PC-3 (cell line): ENCODE measurements around the gene AIRE. TPM values are rescaled to one million over a fixed set of nuclear protein-coding genes. Genes with fewer than 3 reads are reported as not detected.

ENCODE experiments used
- ATAC-seq: fragments of 200-7000 bp; cut with Tn5 transposase; 2 replicates; pipeline ENCODE4 v1.9.1; 2020; ENCODE audit warnings: mild to moderate bottlenecking, moderate library complexity
- BruUV-seq: library from RNA; stranded (reverse); fragments of 400-500 nt; replicated peaks from 2 replicates; lab custom pipeline; 2021; lab: Mats Ljungman, UMichigan
- CTCF ChIA-PET: fragments of 300-600 bp; sonication (Branson Sonifier 250); formaldehyde crosslinking; loops from one replicate; lab custom pipeline; 2022; ENCODE audit warnings: antibody characterized with exemption; lab: Charles Lee
- POLR2A ChIA-PET: fragments of 300-600 bp; sonication (Branson Sonifier 250); formaldehyde crosslinking; loops from one replicate; lab custom pipeline; 2022; ENCODE audit warnings: antibody characterized with exemption; ENCODE audit not compliant: unreplicated experiment; lab: Charles Lee
- DNase-seq: peaks from one replicate; pipeline ENCODE4 v3.0.0-alpha.2; 2015
- H2AFZ ChIP-seq: fragments of 300-600 bp; sonication (generic); 2 replicates; pipeline ENCODE4 v1.6.0; 2016; ENCODE audit warnings: antibody characterized with exemption, low read length
- H3F3A ChIP-seq: fragments of 300-600 bp; sonication (generic); one replicate; pipeline ENCODE4 v1.6.0; 2017; ENCODE audit warnings: antibody characterized with exemption, low read length, control low read depth, mild to moderate bottlenecking; ENCODE audit not compliant: unreplicated experiment
- H3K27ac ChIP-seq: fragments of 300-600 bp; sonication (generic); 2 replicates; pipeline ENCODE4 v1.5.1; 2016; ENCODE audit warnings: mild to moderate bottlenecking, low read length
- H3K27me3 ChIP-seq: fragments of 300-600 bp; sonication (generic); 2 replicates; pipeline ENCODE4 v1.6.1; 2016; ENCODE audit warnings: low read length, mixed read lengths
- H3K36me3 ChIP-seq: fragments of 300-600 bp; sonication (generic); 2 replicates; pipeline ENCODE4 v1.6.1; 2016; ENCODE audit warnings: low read depth, mixed run types, low read length, mixed read lengths
- H3K4me1 ChIP-seq: fragments of 300-600 bp; sonication (generic); 2 replicates; pipeline ENCODE4 v1.5.1; 2016; ENCODE audit warnings: low read length; ENCODE audit not compliant: insufficient read depth
- H3K4me2 ChIP-seq: fragments of 300-600 bp; sonication (generic); 2 replicates; pipeline ENCODE4 v1.6.0; 2016; ENCODE audit warnings: low read length
- H3K4me3 ChIP-seq: fragments of 300-600 bp; sonication (generic); 2 replicates; pipeline ENCODE4 v1.5.1; 2016; ENCODE audit warnings: mild to moderate bottlenecking, low read length, mixed read lengths
- H3K79me2 ChIP-seq: fragments of 300-600 bp; sonication (generic); 2 replicates; pipeline ENCODE4 v1.6.1; 2017; ENCODE audit warnings: low read length, mixed read lengths
- H3K9ac ChIP-seq: fragments of 300-600 bp; sonication (generic); 2 replicates; pipeline ENCODE4 v1.6.0; 2016; ENCODE audit warnings: mild to moderate bottlenecking, low read length
- H3K9me2 ChIP-seq: fragments of 300-600 bp; sonication (generic); replicated peaks from 2 replicates; pipeline ENCODE4 v1.6.1; 2016; ENCODE audit warnings: mixed run types, low read length, mixed read lengths
- H3K9me3 ChIP-seq: fragments of 300-600 bp; sonication (generic); 2 replicates; pipeline ENCODE4 v1.6.1; 2016; ENCODE audit warnings: low read length, mixed read lengths
- H4K20me1 ChIP-seq: fragments of 300-600 bp; sonication (generic); 2 replicates; pipeline ENCODE4 v1.6.1; 2016; ENCODE audit warnings: low read length, mixed read lengths
- CTCF ChIP-seq: fragments of 300-600 bp; sonication (generic); conservative IDR thresholded peaks from 2 replicates; pipeline ENCODE4 v1.5.1; 2017; ENCODE audit warnings: antibody characterized with exemption, low read depth, mild to moderate bottlenecking, low read length
- EZH2 ChIP-seq: fragments of 300-600 bp; sonication (generic); IDR thresholded peaks from one replicate; pipeline ENCODE4 v1.6.1; 2017; ENCODE audit warnings: antibody characterized with exemption, mild to moderate bottlenecking, low read length; ENCODE audit not compliant: unreplicated experiment
- EZH2phosphoT487 ChIP-seq: fragments of 300-600 bp; sonication (generic); IDR thresholded peaks from 2 replicates; pipeline ENCODE4 v1.6.1; 2018; ENCODE audit warnings: mild to moderate bottlenecking, antibody characterized with exemption, low read length, borderline replicate concordance
- intact Hi-C: fragments of 100-400 bp; cut with micrococcal nuclease; formaldehyde crosslinking; loops from 2 replicates; pipeline ENCODE4 v1.9.0; 2023
- total RNA-seq: library from RNA; depleted of rRNA; stranded (reverse); fragments of >200 nt; gene quantifications from 2 replicates; pipeline ENCODE4 v1.2.3, GENCODE V29; 2014

The AIRE gene
- total RNA-seq, 1 experiment from 2014 or later, result not detected

- H2AFZ ChIP-seq, result peak within 1 kb of the TSS; percentile 77
- intact Hi-C loops, result no loop called here
- no peaks in the 10 kb centered on the region for H3F3A ChIP-seq
- peak within 1 kb of the TSS; percentile 100 for H3K4me2 ChIP-seq
- H4K20me1 ChIP-seq, result peaks cover 32% of the 10 kb centered on the region
- peak within 1 kb of the TSS; percentile 46 for H3K27ac ChIP-seq
- peak within 1 kb of the TSS; percentile 85 for H3K4me3 ChIP-seq
- TSS peak; percentile 84 for BruUV-seq
- H3K9me3 ChIP-seq, result no peaks in the 10 kb centered on the region
- H3K27me3 ChIP-seq, result no peaks in the 10 kb centered on the region
- ChIA-PET POLR2A (interaction anchor here (0.6 kb wide), 1 partner anchor 364 kb away, joined by 4 read pairs; no protein-coding TSS in a partner anchor), CTCF (no interaction called here)
- peak; percentile 74 for ATAC-seq
- peaks cover 43% of the 10 kb centered on the region for H3K79me2 ChIP-seq
- TF ChIP-seq CTCF, result no peak
- TF ChIP-seq EZH2phosphoT487, result no peak
- TF ChIP-seq EZH2, result no peak
- peak; percentile 61 for DNase-seq
- no peaks in the 10 kb centered on the region for H3K36me3 ChIP-seq
- no peaks in the 10 kb centered on the region for H3K9me2 ChIP-seq
- peak within 1 kb of the TSS; percentile 84 for H3K9ac ChIP-seq
- peaks cover 36% of the 10 kb centered on the region for H3K4me1 ChIP-seq
Measured at GRCh38 chr21:44299458-44300261, 14.0 kb downstream of the AIRE start, which contains the start of gene PFKL. Gene PFKL, plus strand, starts transcription at chr21:44300053. Its CDS starts 53 bp downstream, at chr21:44300106.

- H3K79me2 ChIP-seq, result peaks cover 50% of the 10 kb centered on the region
- POLR2A ChIA-PET, result interaction anchor here (0.6 kb wide), 1 partner anchor 363 kb away, joined by 4 read pairs; no protein-coding TSS in a partner anchor
Measured at GRCh38 chr21:44300262-44300959, 14.7 kb downstream of the AIRE start.

More at GRCh38 chr21:44300262-44300959, 14.7 kb downstream of the AIRE start:
- Histone ChIP-seq H3K27ac (peak overlapping the region; percentile 20; the same call in 1 of the 2 replicates), H3K9me2 (no peaks in the 10 kb centered on the region), H2AFZ (no peak overlapping the region), H3K9me3 (no peaks in the 10 kb centered on the region), H3F3A (no peaks in the 10 kb centered on the region), H3K4me2 (peak overlapping the region; percentile 100), H3K9ac (peak overlapping the region; percentile 84), H3K27me3 (no peaks in the 10 kb centered on the region), H4K20me1 (peaks cover 32% of the 10 kb centered on the region), H3K4me3 (peak overlapping the region; percentile 85), H3K36me3 (no peaks in the 10 kb centered on the region), H3K4me1 (peaks cover 36% of the 10 kb centered on the region)
- TF ChIP-seq CTCF (no peak), EZH2 (no peak), EZH2phosphoT487 (no peak)
- peak; percentile 51 for ATAC-seq
- TSS peak; percentile 61 for BruUV-seq
- intact Hi-C loops, result no loop called here
- peak; percentile 57 for DNase-seq
- CTCF ChIA-PET, result interaction anchor here (0.6 kb wide), 1 partner anchor 633 kb away, joined by 3 read pairs; no protein-coding TSS in a partner anchor
